GM18858 (cell line): ENCODE data around the gene NAPA.

Source experiments
- ATAC-seq: cut with Tn5 transposase; IDR thresholded peaks from one replicate; pipeline ENCODE4 v1.9.1; 2021; ENCODE audit not compliant: unreplicated experiment

Gene NAPA

GRCh38 chr19:47523473-47523872 lies 8.6 kb upstream of the NAPA start:
- no peak for ATAC-seq

- ATAC-seq: no peak
These were observed 6.8 kb upstream of the NAPA start for GRCh38 chr19:47521473-47522180.

- no peak for ATAC-seq
These were observed 6.0 kb upstream of the NAPA start for GRCh38 chr19:47520839-47521238.

- no peak for ATAC-seq
These were observed 5.5 kb upstream of the NAPA start for GRCh38 chr19:47520343-47520806.

DNA sequence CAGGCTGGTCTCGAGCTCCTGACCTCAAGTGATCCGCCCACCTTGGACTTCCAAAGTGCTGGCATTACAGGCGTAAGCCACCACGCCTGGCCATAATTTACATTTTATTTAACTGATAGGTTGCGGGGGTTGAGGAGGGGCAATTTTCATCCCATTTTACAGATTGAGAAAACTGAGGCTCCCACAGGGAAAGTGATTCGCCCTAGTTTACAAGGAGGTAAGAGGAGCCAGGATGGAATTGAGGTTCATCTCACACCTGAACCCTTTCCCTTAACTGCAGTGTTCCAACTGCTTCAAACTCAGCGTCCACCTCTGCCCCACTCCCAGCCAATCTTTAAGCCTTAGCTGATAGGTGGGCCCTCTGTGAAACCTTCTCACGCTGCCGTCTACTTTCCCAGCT lies 4.0 kb upstream of the NAPA start:
- no peak for ATAC-seq

DNA sequence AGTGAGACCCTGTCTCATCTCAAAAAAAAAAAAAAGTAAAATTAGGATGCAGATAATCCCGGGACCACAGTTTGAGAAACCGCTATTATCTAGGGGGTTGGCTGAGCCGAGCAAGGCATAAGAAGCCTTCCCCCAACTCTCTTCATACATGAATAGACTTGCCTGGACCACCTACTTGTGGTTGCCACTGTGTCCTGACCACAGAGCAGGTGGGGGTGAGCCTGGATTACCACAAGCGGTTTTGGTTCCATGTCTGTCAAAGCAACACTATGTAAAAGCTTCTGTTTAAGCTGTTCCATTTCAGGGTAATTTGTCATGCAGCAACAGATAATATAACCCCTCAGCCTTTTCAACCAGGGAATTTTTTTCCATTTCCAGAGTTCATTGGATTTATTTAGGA lies 3.3 kb upstream of the NAPA start:
- no peak for ATAC-seq

DNA sequence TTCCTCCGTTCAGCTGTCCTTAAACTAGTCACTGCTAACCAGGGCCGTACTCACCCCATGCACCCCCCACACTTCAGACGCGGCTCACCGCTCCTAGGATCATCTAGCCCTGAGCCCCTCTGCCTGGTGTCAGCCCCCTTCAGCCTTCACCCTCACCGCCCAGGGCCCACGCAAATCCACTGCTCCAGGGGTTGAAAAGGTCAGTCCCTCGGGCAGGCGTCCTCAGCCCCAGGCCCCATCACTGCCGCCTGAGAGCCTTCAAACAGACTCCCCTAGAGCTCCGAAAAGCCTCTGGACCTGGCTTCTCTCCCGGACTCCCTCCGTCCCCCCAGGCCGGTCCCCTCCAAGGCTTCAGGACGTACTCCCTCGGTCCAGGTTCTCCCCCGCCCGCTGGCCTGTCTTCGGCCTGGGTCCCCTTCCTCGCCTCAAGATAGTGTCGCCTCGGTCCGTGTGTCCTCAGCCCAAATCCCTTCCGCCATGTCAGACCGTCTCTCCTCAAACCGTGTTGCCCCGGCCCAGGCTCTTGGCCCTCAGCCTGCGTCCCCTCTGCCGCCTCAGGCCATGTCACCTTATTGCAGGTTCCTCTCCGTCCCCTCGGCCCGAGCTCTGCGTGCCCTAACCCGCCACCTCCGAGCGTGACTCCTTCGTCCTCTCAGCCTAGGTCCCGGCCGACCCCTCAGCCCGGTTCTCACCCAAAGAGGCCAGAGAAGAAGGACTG lies 553 bp downstream of the NAPA start:
- no peak for ATAC-seq

DNA sequence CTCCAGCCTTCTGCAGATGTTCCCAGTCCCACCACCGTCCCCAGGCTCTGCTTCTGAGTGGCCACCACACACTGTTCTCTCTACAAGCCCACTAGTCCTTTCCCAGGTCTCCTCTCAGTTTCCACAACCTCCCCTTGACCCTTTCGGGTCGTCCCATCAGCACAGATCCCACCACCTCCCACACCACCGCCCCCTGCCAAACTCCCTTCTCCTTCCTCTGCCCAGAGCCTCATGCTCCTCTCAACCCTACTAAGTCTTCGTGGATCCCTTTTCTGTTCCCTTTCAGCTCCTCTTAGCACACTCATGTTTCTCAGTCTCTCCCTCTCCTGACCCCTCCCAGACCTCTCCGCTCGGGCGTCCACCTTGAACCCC lies 1.9 kb downstream of the NAPA start:
- ATAC-seq: no peak

GRCh38 chr19:47512183-47512947 lies 2.5 kb downstream of the NAPA start:
- no peak for ATAC-seq

- ATAC-seq: no peak
These were observed 3.2 kb downstream of the NAPA start for GRCh38 chr19:47511681-47512080.

DNA sequence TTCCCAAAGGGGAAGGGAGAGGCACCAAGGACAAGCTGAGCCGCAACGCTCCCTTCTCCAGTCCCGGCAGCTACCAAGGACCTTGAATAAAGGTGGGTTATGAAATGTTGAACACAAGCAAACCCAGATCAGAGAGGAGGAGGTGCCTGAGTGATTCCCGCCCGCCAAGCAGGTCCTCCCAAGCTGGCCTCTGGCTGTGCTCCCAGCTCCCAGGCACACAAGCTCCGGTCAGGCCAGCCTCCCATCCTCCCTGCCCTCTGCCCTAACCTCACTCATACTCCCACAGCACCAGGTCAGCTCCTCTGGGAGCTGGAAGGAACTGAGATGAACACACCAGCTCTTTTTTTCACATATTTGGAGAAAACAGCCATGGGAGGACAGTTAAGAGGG lies 3.7 kb downstream of the NAPA start:
- no peak for ATAC-seq

DNA sequence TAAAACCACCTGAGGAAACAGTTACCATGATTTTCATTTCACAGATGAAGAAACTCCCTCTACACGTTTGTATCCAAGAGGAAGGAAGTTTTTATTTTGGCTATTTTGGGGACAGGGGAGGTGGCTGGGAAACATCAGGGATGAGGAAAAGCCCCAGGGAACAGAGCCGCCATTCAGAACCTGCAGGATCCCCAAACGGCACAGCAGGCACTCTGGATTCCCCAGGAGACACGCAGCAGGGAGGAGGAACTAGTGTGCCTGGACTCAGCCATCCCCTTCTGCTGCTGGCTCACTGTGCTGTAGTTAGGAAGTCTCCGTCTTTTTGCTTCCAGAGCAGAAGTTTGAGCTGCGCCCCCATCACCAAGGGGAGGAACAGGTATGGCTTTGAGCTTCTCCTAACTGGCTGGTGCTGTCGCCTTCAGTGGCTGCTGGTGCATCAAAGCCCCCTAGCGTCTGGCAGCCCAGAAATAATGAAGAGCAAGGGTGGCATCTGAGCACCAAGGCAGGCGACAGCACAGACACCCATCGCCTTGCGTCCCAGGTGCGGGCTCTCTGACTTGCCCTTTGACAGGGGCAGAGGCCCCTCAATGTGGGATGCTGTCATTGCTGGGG lies 4.2 kb downstream of the NAPA start:
- no peak for ATAC-seq

GRCh38 chr19:47509973-47510372 lies 4.9 kb downstream of the NAPA start:
- no peak for ATAC-seq

DNA sequence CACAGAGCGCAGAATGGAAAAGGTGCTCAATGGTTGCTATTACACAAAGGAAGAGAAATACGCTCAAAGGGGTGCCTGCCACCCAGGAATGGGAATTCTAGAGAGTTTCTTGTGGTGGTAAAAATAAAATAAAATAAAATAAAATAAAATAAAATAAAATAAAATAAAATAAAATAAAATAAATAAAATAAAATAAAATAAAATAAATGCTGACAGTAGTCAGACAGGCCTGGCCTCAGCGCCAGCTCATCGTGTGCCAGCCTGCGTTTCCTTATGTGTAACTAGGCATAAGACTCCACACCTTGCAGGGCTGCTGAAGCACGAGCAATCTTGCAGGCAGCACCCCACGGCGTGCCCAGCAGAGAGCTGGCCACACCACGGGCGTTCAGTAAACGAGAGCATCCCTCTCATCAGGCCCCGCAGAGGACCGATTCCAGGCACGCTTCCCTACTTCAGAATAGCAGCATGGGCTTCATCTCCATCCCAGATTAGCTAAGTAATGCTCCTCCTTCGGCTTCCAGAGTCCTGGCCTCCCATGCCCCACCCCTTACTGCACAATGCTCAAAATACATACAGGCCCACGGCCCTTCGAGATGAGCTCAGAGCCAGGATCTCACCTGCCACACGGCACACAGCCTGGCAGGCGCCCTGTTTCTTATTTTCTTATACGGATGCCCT lies 5.6 kb downstream of the NAPA start:
- no peak for ATAC-seq

DNA sequence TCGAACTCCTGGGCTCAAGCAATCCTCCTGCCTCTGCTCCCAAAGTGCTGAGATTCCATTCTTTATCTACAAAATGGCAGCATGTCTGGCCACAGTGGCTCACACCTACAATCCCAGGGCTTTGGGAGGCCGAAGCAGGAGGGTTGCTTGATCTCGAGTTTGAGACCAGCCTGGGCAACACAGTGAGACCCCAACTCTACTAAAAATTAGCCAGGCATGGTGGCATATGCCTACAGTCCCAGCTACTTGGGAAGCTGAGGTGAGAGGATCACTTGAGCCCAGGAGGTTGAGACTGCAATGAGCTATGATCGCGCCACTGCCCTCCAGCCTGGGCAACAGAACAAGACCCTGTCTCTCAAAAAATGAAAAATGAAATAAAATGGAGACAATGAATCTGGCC lies 6.1 kb downstream of the NAPA start:
- ATAC-seq: no peak

GRCh38 chr19:47507924-47508553 lies 6.8 kb downstream of the NAPA start:
- no peak for ATAC-seq

GRCh38 chr19:47507012-47507411 lies 7.9 kb downstream of the NAPA start:
- no peak for ATAC-seq

DNA sequence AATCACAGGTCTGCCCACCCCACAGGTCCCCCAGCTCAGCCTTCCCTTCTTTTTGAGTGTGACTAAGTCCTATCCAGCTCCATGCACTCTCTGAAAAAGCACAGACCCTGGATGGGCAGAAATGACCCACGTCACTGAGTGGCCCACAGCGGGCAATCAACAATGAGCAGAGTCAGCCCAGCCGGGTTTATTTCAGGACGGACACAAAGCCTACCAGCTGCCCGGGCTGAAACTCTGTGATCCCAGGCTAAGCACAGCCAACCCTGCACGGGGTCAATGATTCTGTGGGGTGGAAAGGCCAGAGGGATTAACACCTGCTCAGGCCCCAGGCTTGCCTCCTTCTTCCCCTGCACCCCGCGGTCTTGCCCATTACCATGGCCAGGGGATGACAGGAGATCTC lies 8.4 kb downstream of the NAPA start:
- ATAC-seq: no peak

DNA sequence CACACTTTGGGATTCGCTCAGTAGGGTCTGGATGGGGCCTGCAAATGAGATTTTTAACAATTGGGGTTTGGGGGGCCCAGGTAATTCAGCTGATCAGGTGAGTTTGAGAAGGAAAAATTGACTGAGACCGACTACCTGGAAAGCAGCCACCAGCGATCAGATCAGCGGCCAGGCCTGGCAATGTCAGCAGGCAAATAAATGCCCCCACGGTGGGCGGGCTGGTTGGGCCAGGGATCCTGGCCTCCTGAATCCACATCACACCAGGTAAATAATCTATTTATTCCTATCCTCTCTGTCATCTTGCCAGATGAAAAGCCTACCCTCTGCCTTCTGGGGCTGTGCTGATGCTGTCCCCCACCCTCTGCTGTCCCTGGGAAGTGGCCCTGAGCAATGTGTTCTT lies 9.4 kb downstream of the NAPA start:
- no peak for ATAC-seq

DNA sequence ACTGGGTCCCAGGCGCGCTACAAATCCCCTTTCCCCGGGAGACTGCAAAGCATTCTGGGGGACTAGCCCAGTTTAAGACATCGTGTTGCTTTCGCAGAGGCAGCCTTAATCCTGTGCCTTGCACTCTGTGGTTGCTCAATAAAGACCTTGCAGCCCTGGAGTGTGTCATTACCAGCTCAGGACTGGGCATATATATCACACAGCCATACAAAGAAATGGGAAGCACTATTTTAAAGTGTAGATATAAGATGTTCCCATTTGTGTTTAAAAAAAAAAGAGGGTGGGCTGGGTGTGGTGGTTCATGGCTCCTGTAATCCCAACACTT lies 11.1 kb downstream of the NAPA start:
- ATAC-seq: no peak
